HEK293 (cell line): Measurements from ENCODE around the gene PNRC1.

ENCODE experiments used
- HOXA7 ChIP-seq: sonication (generic); formaldehyde crosslinking; IDR thresholded peaks from 2 replicates; pipeline ENCODE4 v1.8.1; 2022; ENCODE audit warnings: missing genetic modification reagents, borderline replicate concordance
- OVOL3 ChIP-seq: fragments of 450-650 bp; formaldehyde crosslinking; IDR thresholded peaks from 2 replicates; pipeline ENCODE4 v1.5.1; 2016; ENCODE audit warnings: missing biosample characterization, missing genetic modification characterization
- ZBTB1 ChIP-seq: fragments of 450-650 bp; formaldehyde crosslinking; IDR thresholded peaks from 2 replicates; pipeline ENCODE4 v1.5.1; 2016; ENCODE audit warnings: missing biosample characterization, missing genetic modification characterization
- ZNF114 ChIP-seq: fragments of 450-650 bp; formaldehyde crosslinking; IDR thresholded peaks from 2 replicates; pipeline ENCODE4 v1.5.0; 2017; ENCODE audit warnings: missing biosample characterization, missing genetic modification characterization
- ZNF121 ChIP-seq: fragments of 450-650 bp; formaldehyde crosslinking; IDR thresholded peaks from 2 replicates; pipeline ENCODE4 v1.5.1; 2016; ENCODE audit warnings: missing biosample characterization, missing genetic modification characterization
- ZNF133 ChIP-seq: fragments of 450-650 bp; formaldehyde crosslinking; IDR thresholded peaks from 2 replicates; pipeline ENCODE4 v1.5.1; 2016; ENCODE audit warnings: missing biosample characterization, missing genetic modification characterization
- ZNF184 ChIP-seq: fragments of 450-650 bp; IDR thresholded peaks from 2 replicates; pipeline ENCODE4 v1.5.1; 2018; ENCODE audit warnings: missing biosample characterization, mild to moderate bottlenecking, missing genetic modification characterization
- ZNF2 ChIP-seq: fragments of 450-650 bp; formaldehyde crosslinking; IDR thresholded peaks from 2 replicates; pipeline ENCODE4 v1.5.1; 2016; ENCODE audit warnings: missing biosample characterization, missing genetic modification characterization
- ZNF211 ChIP-seq: fragments of 450-650 bp; formaldehyde crosslinking; IDR thresholded peaks from 2 replicates; pipeline ENCODE4 v1.5.1; 2016; ENCODE audit warnings: low read depth, missing biosample characterization, missing genetic modification characterization
- ZNF354C ChIP-seq: fragments of 450-650 bp; formaldehyde crosslinking; IDR thresholded peaks from 2 replicates; pipeline ENCODE4 v1.5.1; 2016; ENCODE audit warnings: missing biosample characterization, missing genetic modification characterization, low read depth, borderline replicate concordance
- ZNF529 ChIP-seq: fragments of 450-650 bp; formaldehyde crosslinking; IDR thresholded peaks from 2 replicates; pipeline ENCODE4 v1.5.1; 2017; ENCODE audit warnings: missing genetic modification characterization, missing biosample characterization; ENCODE audit not compliant: insufficient replicate concordance
- ZNF624 ChIP-seq: fragments of 450-650 bp; formaldehyde crosslinking; IDR thresholded peaks from 2 replicates; pipeline ENCODE4 v1.5.1; 2017; ENCODE audit warnings: missing biosample characterization, missing genetic modification characterization
- ZNF629 ChIP-seq: fragments of 450-650 bp; formaldehyde crosslinking; IDR thresholded peaks from 2 replicates; pipeline ENCODE4 v1.5.1; 2017; ENCODE audit warnings: missing biosample characterization, missing genetic modification characterization
- ZNF654 ChIP-seq: fragments of 450-650 bp; formaldehyde crosslinking; IDR thresholded peaks from 2 replicates; pipeline ENCODE4 v1.5.1; 2016; ENCODE audit warnings: low read depth, missing biosample characterization, missing genetic modification characterization
- ZNF701 ChIP-seq: fragments of 450-650 bp; formaldehyde crosslinking; IDR thresholded peaks from 2 replicates; pipeline ENCODE4 v1.5.1; 2016; ENCODE audit warnings: missing biosample characterization, missing genetic modification characterization
- ZNF843 ChIP-seq: fragments of 450-650 bp; formaldehyde crosslinking; IDR thresholded peaks from 2 replicates; pipeline ENCODE4 v1.5.1; 2016; ENCODE audit warnings: missing biosample characterization, missing genetic modification characterization
- ZSCAN30 ChIP-seq: fragments of 450-650 bp; IDR thresholded peaks from 2 replicates; pipeline ENCODE4 v1.5.1; 2018; ENCODE audit warnings: missing biosample characterization, mild to moderate bottlenecking, missing genetic modification characterization, moderate library complexity
- TF ChIP-seq, protein P1 (sequence below): fragments of 450-650 bp; formaldehyde crosslinking; IDR thresholded peaks from 2 replicates; pipeline ENCODE4 v1.5.1; 2016; ENCODE audit warnings: missing biosample characterization, missing genetic modification characterization, borderline replicate concordance
- TF ChIP-seq, protein P2 (sequence below): fragments of 450-650 bp; formaldehyde crosslinking; IDR thresholded peaks from 2 replicates; pipeline ENCODE4 v1.5.1; 2017; ENCODE audit warnings: missing biosample characterization, mild to moderate bottlenecking, missing genetic modification characterization, moderate library complexity
- TF ChIP-seq, protein P3 (sequence below): fragments of 450-650 bp; formaldehyde crosslinking; IDR thresholded peaks from 2 replicates; pipeline ENCODE4 v1.5.1; 2017; ENCODE audit warnings: missing biosample characterization, missing genetic modification characterization
- TF ChIP-seq, protein P4 (sequence below): fragments of 450-650 bp; formaldehyde crosslinking; IDR thresholded peaks from 2 replicates; pipeline ENCODE4 v1.5.1; 2016; ENCODE audit warnings: missing biosample characterization, missing genetic modification characterization, low read depth
- TF ChIP-seq, protein P5 (sequence below): fragments of 450-650 bp; formaldehyde crosslinking; IDR thresholded peaks from 2 replicates; pipeline ENCODE4 v1.5.1; 2017; ENCODE audit warnings: missing biosample characterization, missing genetic modification characterization
- TF ChIP-seq, protein P6 (sequence below): fragments of 450-650 bp; IDR thresholded peaks from 2 replicates; pipeline ENCODE4 v1.5.1; 2018; ENCODE audit warnings: missing biosample characterization, missing genetic modification characterization
- TF ChIP-seq, protein P7 (sequence below): fragments of 450-650 bp; formaldehyde crosslinking; IDR thresholded peaks from 2 replicates; pipeline ENCODE4; 2016; ENCODE audit warnings: missing biosample characterization, missing genetic modification characterization

PNRC1 gene

DNA sequence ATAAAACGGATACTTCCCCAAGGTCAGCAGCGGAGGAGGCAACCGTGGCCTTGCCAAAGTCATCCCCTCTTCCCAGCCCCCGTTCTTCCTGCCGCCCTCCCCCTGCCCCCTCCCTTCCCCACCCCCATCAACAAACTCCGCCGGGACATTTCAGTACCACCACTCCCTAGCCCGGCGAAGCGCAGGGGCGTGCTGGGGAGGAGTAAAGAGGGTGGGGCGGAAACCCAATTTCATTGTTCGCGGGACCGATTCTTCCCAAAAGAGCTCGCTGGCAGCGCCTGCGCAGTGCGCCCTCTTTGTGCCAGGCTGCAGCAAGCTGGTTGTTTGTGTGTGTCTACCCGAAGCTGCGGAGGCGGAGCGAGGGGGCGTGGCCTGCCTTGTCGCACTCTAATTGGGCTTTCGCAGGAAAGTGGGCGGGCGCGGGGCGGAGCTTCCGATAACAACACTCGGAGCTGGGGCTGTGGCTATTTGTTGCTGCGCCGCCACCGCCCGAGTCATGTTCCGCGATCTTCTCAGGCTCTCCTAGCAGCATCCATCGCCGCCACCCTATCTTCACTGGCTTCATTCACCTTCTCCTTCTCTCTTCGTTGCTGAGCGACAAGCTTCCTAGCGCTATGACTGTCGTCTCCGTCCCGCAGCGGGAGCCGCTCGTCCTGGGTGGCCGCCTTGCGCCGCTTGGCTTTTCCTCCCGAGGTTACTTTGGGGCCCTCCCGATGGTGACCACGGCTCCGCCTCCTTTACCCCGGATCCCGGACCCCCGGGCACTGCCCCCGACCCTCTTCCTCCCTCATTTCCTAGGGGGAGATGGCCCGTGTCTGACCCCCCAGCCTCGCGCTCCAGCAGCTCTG, at the start of gene PNRC1 (continued):
- TF ChIP-seq, protein P1, sequence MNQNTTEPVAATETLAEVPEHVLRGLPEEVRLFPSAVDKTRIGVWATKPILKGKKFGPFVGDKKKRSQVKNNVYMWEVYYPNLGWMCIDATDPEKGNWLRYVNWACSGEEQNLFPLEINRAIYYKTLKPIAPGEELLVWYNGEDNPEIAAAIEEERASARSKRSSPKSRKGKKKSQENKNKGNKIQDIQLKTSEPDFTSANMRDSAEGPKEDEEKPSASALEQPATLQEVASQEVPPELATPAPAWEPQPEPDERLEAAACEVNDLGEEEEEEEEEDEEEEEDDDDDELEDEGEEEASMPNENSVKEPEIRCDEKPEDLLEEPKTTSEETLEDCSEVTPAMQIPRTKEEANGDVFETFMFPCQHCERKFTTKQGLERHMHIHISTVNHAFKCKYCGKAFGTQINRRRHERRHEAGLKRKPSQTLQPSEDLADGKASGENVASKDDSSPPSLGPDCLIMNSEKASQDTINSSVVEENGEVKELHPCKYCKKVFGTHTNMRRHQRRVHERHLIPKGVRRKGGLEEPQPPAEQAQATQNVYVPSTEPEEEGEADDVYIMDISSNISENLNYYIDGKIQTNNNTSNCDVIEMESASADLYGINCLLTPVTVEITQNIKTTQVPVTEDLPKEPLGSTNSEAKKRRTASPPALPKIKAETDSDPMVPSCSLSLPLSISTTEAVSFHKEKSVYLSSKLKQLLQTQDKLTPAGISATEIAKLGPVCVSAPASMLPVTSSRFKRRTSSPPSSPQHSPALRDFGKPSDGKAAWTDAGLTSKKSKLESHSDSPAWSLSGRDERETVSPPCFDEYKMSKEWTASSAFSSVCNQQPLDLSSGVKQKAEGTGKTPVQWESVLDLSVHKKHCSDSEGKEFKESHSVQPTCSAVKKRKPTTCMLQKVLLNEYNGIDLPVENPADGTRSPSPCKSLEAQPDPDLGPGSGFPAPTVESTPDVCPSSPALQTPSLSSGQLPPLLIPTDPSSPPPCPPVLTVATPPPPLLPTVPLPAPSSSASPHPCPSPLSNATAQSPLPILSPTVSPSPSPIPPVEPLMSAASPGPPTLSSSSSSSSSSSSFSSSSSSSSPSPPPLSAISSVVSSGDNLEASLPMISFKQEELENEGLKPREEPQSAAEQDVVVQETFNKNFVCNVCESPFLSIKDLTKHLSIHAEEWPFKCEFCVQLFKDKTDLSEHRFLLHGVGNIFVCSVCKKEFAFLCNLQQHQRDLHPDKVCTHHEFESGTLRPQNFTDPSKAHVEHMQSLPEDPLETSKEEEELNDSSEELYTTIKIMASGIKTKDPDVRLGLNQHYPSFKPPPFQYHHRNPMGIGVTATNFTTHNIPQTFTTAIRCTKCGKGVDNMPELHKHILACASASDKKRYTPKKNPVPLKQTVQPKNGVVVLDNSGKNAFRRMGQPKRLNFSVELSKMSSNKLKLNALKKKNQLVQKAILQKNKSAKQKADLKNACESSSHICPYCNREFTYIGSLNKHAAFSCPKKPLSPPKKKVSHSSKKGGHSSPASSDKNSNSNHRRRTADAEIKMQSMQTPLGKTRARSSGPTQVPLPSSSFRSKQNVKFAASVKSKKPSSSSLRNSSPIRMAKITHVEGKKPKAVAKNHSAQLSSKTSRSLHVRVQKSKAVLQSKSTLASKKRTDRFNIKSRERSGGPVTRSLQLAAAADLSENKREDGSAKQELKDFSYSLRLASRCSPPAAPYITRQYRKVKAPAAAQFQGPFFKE (tag by site-specific recombination): no peak
- TF ChIP-seq ZNF121: peak; percentile 25; the same call in 1 of the 2 replicates
- TF ChIP-seq ZNF133 (tag by site-specific recombination): no peak
- TF ChIP-seq, protein P2, sequence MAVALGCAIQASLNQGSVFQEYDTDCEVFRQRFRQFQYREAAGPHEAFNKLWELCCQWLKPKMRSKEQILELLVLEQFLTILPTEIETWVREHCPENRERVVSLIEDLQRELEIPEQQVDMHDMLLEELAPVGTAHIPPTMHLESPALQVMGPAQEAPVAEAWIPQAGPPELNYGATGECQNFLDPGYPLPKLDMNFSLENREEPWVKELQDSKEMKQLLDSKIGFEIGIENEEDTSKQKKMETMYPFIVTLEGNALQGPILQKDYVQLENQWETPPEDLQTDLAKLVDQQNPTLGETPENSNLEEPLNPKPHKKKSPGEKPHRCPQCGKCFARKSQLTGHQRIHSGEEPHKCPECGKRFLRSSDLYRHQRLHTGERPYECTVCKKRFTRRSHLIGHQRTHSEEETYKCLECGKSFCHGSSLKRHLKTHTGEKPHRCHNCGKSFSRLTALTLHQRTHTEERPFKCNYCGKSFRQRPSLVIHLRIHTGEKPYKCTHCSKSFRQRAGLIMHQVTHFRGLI: peak; percentile 68; the same call in 1 of the 2 replicates
- TF ChIP-seq, protein P3, sequence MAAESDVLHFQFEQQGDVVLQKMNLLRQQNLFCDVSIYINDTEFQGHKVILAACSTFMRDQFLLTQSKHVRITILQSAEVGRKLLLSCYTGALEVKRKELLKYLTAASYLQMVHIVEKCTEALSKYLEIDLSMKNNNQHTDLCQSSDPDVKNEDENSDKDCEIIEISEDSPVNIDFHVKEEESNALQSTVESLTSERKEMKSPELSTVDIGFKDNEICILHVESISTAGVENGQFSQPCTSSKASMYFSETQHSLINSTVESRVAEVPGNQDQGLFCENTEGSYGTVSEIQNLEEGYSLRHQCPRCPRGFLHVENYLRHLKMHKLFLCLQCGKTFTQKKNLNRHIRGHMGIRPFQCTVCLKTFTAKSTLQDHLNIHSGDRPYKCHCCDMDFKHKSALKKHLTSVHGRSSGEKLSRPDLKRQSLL: no peak
- TF ChIP-seq, protein P4, sequence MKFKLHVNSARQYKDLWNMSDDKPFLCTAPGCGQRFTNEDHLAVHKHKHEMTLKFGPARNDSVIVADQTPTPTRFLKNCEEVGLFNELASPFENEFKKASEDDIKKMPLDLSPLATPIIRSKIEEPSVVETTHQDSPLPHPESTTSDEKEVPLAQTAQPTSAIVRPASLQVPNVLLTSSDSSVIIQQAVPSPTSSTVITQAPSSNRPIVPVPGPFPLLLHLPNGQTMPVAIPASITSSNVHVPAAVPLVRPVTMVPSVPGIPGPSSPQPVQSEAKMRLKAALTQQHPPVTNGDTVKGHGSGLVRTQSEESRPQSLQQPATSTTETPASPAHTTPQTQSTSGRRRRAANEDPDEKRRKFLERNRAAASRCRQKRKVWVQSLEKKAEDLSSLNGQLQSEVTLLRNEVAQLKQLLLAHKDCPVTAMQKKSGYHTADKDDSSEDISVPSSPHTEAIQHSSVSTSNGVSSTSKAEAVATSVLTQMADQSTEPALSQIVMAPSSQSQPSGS: no peak
- TF ChIP-seq ZNF701 (tag by site-specific recombination): no peak
- TF ChIP-seq, protein P5, sequence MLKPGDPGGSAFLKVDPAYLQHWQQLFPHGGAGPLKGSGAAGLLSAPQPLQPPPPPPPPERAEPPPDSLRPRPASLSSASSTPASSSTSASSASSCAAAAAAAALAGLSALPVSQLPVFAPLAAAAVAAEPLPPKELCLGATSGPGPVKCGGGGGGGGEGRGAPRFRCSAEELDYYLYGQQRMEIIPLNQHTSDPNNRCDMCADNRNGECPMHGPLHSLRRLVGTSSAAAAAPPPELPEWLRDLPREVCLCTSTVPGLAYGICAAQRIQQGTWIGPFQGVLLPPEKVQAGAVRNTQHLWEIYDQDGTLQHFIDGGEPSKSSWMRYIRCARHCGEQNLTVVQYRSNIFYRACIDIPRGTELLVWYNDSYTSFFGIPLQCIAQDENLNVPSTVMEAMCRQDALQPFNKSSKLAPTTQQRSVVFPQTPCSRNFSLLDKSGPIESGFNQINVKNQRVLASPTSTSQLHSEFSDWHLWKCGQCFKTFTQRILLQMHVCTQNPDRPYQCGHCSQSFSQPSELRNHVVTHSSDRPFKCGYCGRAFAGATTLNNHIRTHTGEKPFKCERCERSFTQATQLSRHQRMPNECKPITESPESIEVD (tag by site-specific recombination): no peak
- TF ChIP-seq, protein P6, sequence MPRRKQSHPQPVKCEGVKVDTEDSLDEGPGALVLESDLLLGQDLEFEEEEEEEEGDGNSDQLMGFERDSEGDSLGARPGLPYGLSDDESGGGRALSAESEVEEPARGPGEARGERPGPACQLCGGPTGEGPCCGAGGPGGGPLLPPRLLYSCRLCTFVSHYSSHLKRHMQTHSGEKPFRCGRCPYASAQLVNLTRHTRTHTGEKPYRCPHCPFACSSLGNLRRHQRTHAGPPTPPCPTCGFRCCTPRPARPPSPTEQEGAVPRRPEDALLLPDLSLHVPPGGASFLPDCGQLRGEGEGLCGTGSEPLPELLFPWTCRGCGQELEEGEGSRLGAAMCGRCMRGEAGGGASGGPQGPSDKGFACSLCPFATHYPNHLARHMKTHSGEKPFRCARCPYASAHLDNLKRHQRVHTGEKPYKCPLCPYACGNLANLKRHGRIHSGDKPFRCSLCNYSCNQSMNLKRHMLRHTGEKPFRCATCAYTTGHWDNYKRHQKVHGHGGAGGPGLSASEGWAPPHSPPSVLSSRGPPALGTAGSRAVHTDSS (tag by site-specific recombination): no peak
- TF ChIP-seq ZNF624 (tag by site-specific recombination): no peak
- no peak for TF ChIP-seq ZBTB1 (tag by site-specific recombination)
- no peak for TF ChIP-seq ZNF654 (tag by site-specific recombination)
- no peak for TF ChIP-seq ZNF114
- no peak for TF ChIP-seq OVOL3 (tag by site-specific recombination)
- TF ChIP-seq, protein P7, sequence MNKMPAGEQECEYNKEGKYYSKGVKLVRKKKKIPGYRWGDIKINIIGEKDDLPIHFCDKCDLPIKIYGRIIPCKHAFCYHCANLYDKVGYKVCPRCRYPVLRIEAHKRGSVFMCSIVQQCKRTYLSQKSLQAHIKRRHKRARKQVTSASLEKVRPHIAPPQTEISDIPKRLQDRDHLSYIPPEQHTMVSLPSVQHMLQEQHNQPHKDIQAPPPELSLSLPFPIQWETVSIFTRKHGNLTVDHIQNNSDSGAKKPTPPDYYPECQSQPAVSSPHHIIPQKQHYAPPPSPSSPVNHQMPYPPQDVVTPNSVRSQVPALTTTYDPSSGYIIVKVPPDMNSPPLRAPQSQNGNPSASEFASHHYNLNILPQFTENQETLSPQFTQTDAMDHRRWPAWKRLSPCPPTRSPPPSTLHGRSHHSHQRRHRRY (tag by site-specific recombination): peak; percentile 70; the same call in 1 of the 2 replicates
- TF ChIP-seq ZNF629: peak; percentile 43
- TF ChIP-seq ZNF354C (tag by site-specific recombination): no peak
- no peak for TF ChIP-seq HOXA7
- peak; percentile 60; the same call in 1 of the 2 replicates for TF ChIP-seq ZNF843 (tag by site-specific recombination)
- no peak for TF ChIP-seq ZNF529 (tag by site-specific recombination)
- peak; percentile 88 for TF ChIP-seq ZNF2
- TF ChIP-seq ZSCAN30 (tag by site-specific recombination): no peak
- no peak for TF ChIP-seq ZNF184
- TF ChIP-seq ZNF211 (tag by site-specific recombination): no peak
